ENCODE results near the gene SDC4. TPM values are rescaled to one million over a fixed set of nuclear protein-coding genes. Genes with fewer than 3 reads are reported as not detected.

Gene SDC4
- total RNA-seq, 1 experiment from 2014 or later: 114 TPM

- peak; percentile 48 to 55 for DNase-seq
- ChIA-PET CTCF (interaction anchor here (0.5 to 2.3 kb wide), 13 partner anchors 14 to 448 kb away, joined by 3 to 35 read pairs (median 4); partner anchors contain the start of genes SDC4 and SYS1), POLR2A (ENCODE audit: unreplicated experiment) (interaction anchor here (0.5 to 1.3 kb wide), 5 partner anchors 21 to 301 kb away, joined by 4 to 12 read pairs (median 5); partner anchors contain the start of gene SYS1)
- Histone ChIP-seq H3K27ac (no peak overlapping the region), H3K79me2 (ENCODE audit: low read depth) (no peaks in the 10 kb centered on the region), H2AFZ (no peak overlapping the region), H3K27me3 (ENCODE audit: insufficient read depth, low read depth) (no peaks in the 10 kb centered on the region), H3K4me1 (replicated peaks; ENCODE audit: insufficient read depth) (peaks cover 22% of the 10 kb centered on the region), H4K20me1 (ENCODE audit: insufficient read depth) (peaks cover 3% of the 10 kb centered on the region; the same call in 1 of the 2 replicates), H3F3A (ENCODE audit: insufficient read depth, low read depth) (peaks cover 47% of the 10 kb centered on the region), H3K9me2 (ENCODE audit: insufficient read depth) (no peaks in the 10 kb centered on the region), H3K4me2 (no peak overlapping the region), H3K9me3 (ENCODE audit: insufficient read depth, low read depth) (no peaks in the 10 kb centered on the region), H3K36me3 (ENCODE audit: low read depth) (peaks cover 7% of the 10 kb centered on the region; the same call in 1 of the 2 replicates), H3K4me3 (no peak overlapping the region)
- BruUV-seq (replicated peaks): no TSS peak
- TF ChIP-seq, protein P1, sequence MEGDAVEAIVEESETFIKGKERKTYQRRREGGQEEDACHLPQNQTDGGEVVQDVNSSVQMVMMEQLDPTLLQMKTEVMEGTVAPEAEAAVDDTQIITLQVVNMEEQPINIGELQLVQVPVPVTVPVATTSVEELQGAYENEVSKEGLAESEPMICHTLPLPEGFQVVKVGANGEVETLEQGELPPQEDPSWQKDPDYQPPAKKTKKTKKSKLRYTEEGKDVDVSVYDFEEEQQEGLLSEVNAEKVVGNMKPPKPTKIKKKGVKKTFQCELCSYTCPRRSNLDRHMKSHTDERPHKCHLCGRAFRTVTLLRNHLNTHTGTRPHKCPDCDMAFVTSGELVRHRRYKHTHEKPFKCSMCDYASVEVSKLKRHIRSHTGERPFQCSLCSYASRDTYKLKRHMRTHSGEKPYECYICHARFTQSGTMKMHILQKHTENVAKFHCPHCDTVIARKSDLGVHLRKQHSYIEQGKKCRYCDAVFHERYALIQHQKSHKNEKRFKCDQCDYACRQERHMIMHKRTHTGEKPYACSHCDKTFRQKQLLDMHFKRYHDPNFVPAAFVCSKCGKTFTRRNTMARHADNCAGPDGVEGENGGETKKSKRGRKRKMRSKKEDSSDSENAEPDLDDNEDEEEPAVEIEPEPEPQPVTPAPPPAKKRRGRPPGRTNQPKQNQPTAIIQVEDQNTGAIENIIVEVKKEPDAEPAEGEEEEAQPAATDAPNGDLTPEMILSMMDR (conservative IDR thresholded peaks at IDR 0.05): peak; percentile 49; the same call in 1 of the 2 replicates
- no peak for TF ChIP-seq EZH2 (IDR thresholded peaks at IDR 0.05; ENCODE audit: low read depth)
- intact Hi-C loops (cut with micrococcal nuclease; ENCODE audit: unreplicated experiment): loop anchor here (1.0 to 5.0 kb wide), 5 partner anchors 25 to 448 kb away; partner anchors contain the start of genes PIGT and SDC4
Measured at GRCh38 chr20:45322952-45323383, 25.3 kb downstream of the SDC4 start.

- BruUV-seq (replicated peaks): no TSS peak
- Histone ChIP-seq H3K4me2 (no peak overlapping the region), H3K27me3 (ENCODE audit: insufficient read depth, low read depth) (no peaks in the 10 kb centered on the region), H3K9me2 (ENCODE audit: insufficient read depth) (no peaks in the 10 kb centered on the region), H3K27ac (no peak overlapping the region), H3K4me3 (no peak overlapping the region), H4K20me1 (ENCODE audit: insufficient read depth) (no peaks in the 10 kb centered on the region; the same call in 1 of the 2 replicates), H3K36me3 (ENCODE audit: low read depth) (no peaks in the 10 kb centered on the region; the same call in 1 of the 2 replicates), H2AFZ (no peak overlapping the region), H3K9me3 (ENCODE audit: insufficient read depth, low read depth) (no peaks in the 10 kb centered on the region), H3F3A (ENCODE audit: insufficient read depth, low read depth) (peaks cover 42% of the 10 kb centered on the region), H3K79me2 (ENCODE audit: low read depth) (no peaks in the 10 kb centered on the region), H3K4me1 (replicated peaks; ENCODE audit: insufficient read depth) (peaks cover 22% of the 10 kb centered on the region)
- POLR2A ChIA-PET (ENCODE audit: unreplicated experiment): interaction anchor here (0.5 to 1.4 kb wide), 4 partner anchors 58 to 524 kb away, joined by 4 to 8 read pairs (median 5); partner anchors contain the start of gene WFDC2
- TF ChIP-seq EZH2 (IDR thresholded peaks at IDR 0.05; ENCODE audit: low read depth): no peak
- intact Hi-C loops (cut with micrococcal nuclease; ENCODE audit: unreplicated experiment): loop anchor here (5.0 kb wide), 2 partner anchors 96 to 271 kb away; partner anchors contain the start of gene PIGT
- DNase-seq: no peak
- CTCF ChIA-PET: interaction anchor here (0.6 to 2.7 kb wide), 8 partner anchors 23 to 450 kb away, joined by 3 to 11 read pairs (median 5); no protein-coding TSS in a partner anchor
Measured at GRCh38 chr20:45320948-45321595, 27.2 kb downstream of the SDC4 start.

GRCh38 chr20:45318948-45319347 is 29.3 kb downstream of the SDC4 start:
- Histone ChIP-seq H3K79me2 (ENCODE audit: low read depth) (no peaks in the 10 kb centered on the region), H3K27me3 (ENCODE audit: insufficient read depth, low read depth) (no peaks in the 10 kb centered on the region), H3K4me3 (no peak overlapping the region), H3K4me1 (replicated peaks; ENCODE audit: insufficient read depth) (peaks cover 22% of the 10 kb centered on the region), H3K27ac (no peak overlapping the region), H3F3A (ENCODE audit: insufficient read depth, low read depth) (peaks cover 32% of the 10 kb centered on the region), H3K9me3 (ENCODE audit: insufficient read depth, low read depth) (no peaks in the 10 kb centered on the region), H2AFZ (no peak overlapping the region), H4K20me1 (ENCODE audit: insufficient read depth) (no peaks in the 10 kb centered on the region; the same call in 1 of the 2 replicates), H3K9me2 (ENCODE audit: insufficient read depth) (no peaks in the 10 kb centered on the region), H3K36me3 (ENCODE audit: low read depth) (no peaks in the 10 kb centered on the region), H3K4me2 (peak overlapping the region; percentile 14; the same call in 1 of the 2 replicates)
- BruUV-seq (replicated peaks): no TSS peak
- ChIA-PET POLR2A (ENCODE audit: unreplicated experiment) (interaction anchor here (0.5 kb wide), 1 partner anchor 199 kb away, joined by 8 read pairs; no protein-coding TSS in a partner anchor), CTCF (interaction anchor here (0.6 to 2.7 kb wide), 11 partner anchors 9 to 703 kb away, joined by 3 to 18 read pairs (median 5); partner anchors contain the start of gene SYS1)
- no peak for DNase-seq
- intact Hi-C loops (cut with micrococcal nuclease; ENCODE audit: unreplicated experiment): loop anchor here (1.0 kb wide), 3 partner anchors 44 to 452 kb away; partner anchors contain the start of gene SYS1
- TF ChIP-seq, protein P1 (conservative IDR thresholded peaks at IDR 0.05): no peak
- TF ChIP-seq EZH2 (IDR thresholded peaks at IDR 0.05; ENCODE audit: low read depth): no peak

Data from PC-9 (cell line).